Stimulated activated CD4-positive, alpha-beta T cell treated with anti-CD3 and anti-CD28 coated beads, TNF-alpha, amount 100 ng/mL, for 24 hours (primary cell): ENCODE data around the gene GREB1.
A peak's percentile ranks its signal among the peaks of the same experiment; 100 is the strongest.

ENCODE experiments used
- DNase-seq, 3 experiments: peaks; one replicate each; pipeline ENCODE4 v3.0.0-alpha.2; 2020; ENCODE audit warnings: low read depth in 3 of 3

GREB1 gene

GRCh38 chr2:11680901-11681721, 147.3 kb downstream of the GREB1 start:
- DNase-seq: no peak

- DNase-seq: peak in 2 of 3 experiments; percentile 20 to 60
Observed at GRCh38 chr2:11681722-11682589, 148.1 kb downstream of the GREB1 start.

GRCh38 chr2:11682590-11682915, 148.7 kb downstream of the GREB1 start:
- no peak for DNase-seq

- DNase-seq: no peak
Observed at GRCh38 chr2:11683476-11683875, 149.6 kb downstream of the GREB1 start.

- DNase-seq: no peak
Observed at GRCh38 chr2:11683966-11684365, 150.1 kb downstream of the GREB1 start.

- no peak for DNase-seq
Observed at GRCh38 chr2:11684894-11685460, 151.1 kb downstream of the GREB1 start.

GRCh38 chr2:11685906-11686470, 152.1 kb downstream of the GREB1 start:
- no peak for DNase-seq

- DNase-seq: no peak
Observed at GRCh38 chr2:11687736-11688135, 153.9 kb downstream of the GREB1 start.

GRCh38 chr2:11688222-11689069, 154.6 kb downstream of the GREB1 start:
- DNase-seq: peak; percentile 70 to 83 (median 75)

GRCh38 chr2:11691076-11691660, 157.3 kb downstream of the GREB1 start:
- no peak for DNase-seq
